Measurements from ENCODE around the gene AP2S1.

Gene AP2S1

DNA sequence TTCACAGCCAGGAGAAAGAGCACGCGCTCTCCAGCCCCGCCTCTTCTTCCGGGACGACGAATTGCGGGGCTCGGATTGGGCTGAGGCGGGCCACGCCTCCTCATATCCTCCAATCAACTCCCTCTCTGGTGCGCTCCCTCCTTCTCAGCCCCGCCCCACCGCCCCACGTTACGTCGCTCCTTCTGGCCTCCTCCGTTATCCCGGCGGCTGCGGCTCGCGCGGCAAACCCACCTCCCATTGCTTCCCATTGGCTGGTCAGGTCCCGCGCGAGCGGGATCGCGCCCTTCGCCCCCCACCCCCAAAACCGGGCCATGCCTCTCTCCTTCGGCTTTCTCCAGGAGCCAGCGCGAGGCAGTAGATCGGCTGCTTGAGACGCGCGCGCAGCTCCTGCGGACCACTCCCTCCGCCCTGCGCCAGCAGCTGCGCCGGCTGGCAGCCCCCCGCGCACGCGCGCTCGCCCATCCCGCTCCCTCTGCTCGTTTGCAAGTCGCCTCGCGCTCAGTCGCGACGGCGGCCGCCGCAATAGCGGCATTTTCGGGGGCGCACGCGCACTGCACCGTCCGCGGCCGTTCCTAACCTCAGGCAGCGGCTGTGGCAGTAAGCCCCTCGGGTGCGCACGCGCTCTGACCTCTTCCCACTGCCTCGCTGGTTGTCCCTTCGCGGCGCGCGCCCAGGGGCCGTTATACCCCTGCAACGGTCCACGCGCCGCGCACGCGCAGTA lies 9.6 kb upstream of the AP2S1 start (continued):
- TF ChIP-seq GLI4 (tag by site-specific recombination; IDR thresholded peaks at IDR 0.05) (peak; percentile 81; the same call in 1 of the 2 replicates), ZNF19 (tag by site-specific recombination; IDR thresholded peaks at IDR 0.05; ENCODE audit: low read depth) (no peak), ZBTB48 (tag by site-specific recombination; IDR thresholded peaks at IDR 0.05) (peak; percentile 91), ZBTB21 (tag by site-specific recombination; IDR thresholded peaks at IDR 0.05) (no peak), ZNF311 (tag by site-specific recombination; IDR thresholded peaks at IDR 0.05; ENCODE audit: borderline replicate concordance) (no peak), ZNF626 (tag by site-specific recombination; IDR thresholded peaks at IDR 0.05) (no peak), HOXA7 (CRISPR knock-in tag; IDR thresholded peaks at IDR 0.05; ENCODE audit: borderline replicate concordance) (no peak), ZBTB20 (tag by site-specific recombination; IDR thresholded peaks at IDR 0.05) (no peak; the same call in 1 of the 2 replicates), ZNF404 (tag by site-specific recombination; IDR thresholded peaks at IDR 0.05) (no peak), ZNF585B (tag by site-specific recombination; IDR thresholded peaks at IDR 0.05) (no peak), ZFP69B (tag by site-specific recombination; IDR thresholded peaks at IDR 0.05) (no peak), ZNF223 (tag by site-specific recombination; IDR thresholded peaks at IDR 0.05) (no peak), ZNF140 (tag by site-specific recombination; IDR thresholded peaks at IDR 0.05) (no peak), KLF1 (tag by site-specific recombination; IDR thresholded peaks at IDR 0.05) (peak; percentile 74), ZNF184 (tag by site-specific recombination; IDR thresholded peaks at IDR 0.05) (no peak), ZNF707 (tag by site-specific recombination; IDR thresholded peaks at IDR 0.05) (no peak), SETDB1 (IDR thresholded peaks at IDR 0.05; ENCODE audit: insufficient read length, low read length) (no peak), BCL11B (tag by site-specific recombination; IDR thresholded peaks at IDR 0.05; ENCODE audit: low read depth) (no peak; the same call in 1 of the 2 replicates), ZNF174 (tag by site-specific recombination; IDR thresholded peaks at IDR 0.05) (no peak), ZNF114 (tag by site-specific recombination; IDR thresholded peaks at IDR 0.05) (no peak), ZNF133 (tag by site-specific recombination; IDR thresholded peaks at IDR 0.05) (0 out of 2 replicates have a peak, but pooled peaks have one; percentile 32), ZNF121 (tag by site-specific recombination; IDR thresholded peaks at IDR 0.05) (peak; percentile 61; the same call in 1 of the 2 replicates), ZFP3 (tag by site-specific recombination; IDR thresholded peaks at IDR 0.05; ENCODE audit: low read depth) (no peak), ZNF202 (tag by site-specific recombination; IDR thresholded peaks at IDR 0.05; ENCODE audit: borderline replicate concordance) (no peak), ZNF37A (tag by site-specific recombination; IDR thresholded peaks at IDR 0.05) (no peak), ZNF791 (tag by site-specific recombination; IDR thresholded peaks at IDR 0.05) (no peak), ZNF837 (tag by site-specific recombination; IDR thresholded peaks at IDR 0.05) (no peak), ZNF544 (tag by site-specific recombination; IDR thresholded peaks at IDR 0.05) (no peak), ZNF555 (tag by site-specific recombination; conservative IDR thresholded peaks at IDR 0.05) (no peak), KLF8 (tag by site-specific recombination; IDR thresholded peaks at IDR 0.05) (peak; percentile 95), HOXC10 (CRISPR knock-in tag; IDR thresholded peaks at IDR 0.05) (no peak), ZNF777 (tag by site-specific recombination; IDR thresholded peaks at IDR 0.05; ENCODE audit: borderline replicate concordance) (peak; percentile 45; the same call in 1 of the 2 replicates), SALL2 (tag by site-specific recombination; IDR thresholded peaks at IDR 0.05; ENCODE audit: borderline replicate concordance) (no peak; the same call in 1 of the 2 replicates), PBX3 (CRISPR knock-in tag; IDR thresholded peaks at IDR 0.05) (0 out of 2 replicates have a peak, but pooled peaks have one; percentile 75)
- TF ChIP-seq, protein P1, sequence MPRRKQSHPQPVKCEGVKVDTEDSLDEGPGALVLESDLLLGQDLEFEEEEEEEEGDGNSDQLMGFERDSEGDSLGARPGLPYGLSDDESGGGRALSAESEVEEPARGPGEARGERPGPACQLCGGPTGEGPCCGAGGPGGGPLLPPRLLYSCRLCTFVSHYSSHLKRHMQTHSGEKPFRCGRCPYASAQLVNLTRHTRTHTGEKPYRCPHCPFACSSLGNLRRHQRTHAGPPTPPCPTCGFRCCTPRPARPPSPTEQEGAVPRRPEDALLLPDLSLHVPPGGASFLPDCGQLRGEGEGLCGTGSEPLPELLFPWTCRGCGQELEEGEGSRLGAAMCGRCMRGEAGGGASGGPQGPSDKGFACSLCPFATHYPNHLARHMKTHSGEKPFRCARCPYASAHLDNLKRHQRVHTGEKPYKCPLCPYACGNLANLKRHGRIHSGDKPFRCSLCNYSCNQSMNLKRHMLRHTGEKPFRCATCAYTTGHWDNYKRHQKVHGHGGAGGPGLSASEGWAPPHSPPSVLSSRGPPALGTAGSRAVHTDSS (tag by site-specific recombination; IDR thresholded peaks at IDR 0.05): no peak
- TF ChIP-seq, protein P2, sequence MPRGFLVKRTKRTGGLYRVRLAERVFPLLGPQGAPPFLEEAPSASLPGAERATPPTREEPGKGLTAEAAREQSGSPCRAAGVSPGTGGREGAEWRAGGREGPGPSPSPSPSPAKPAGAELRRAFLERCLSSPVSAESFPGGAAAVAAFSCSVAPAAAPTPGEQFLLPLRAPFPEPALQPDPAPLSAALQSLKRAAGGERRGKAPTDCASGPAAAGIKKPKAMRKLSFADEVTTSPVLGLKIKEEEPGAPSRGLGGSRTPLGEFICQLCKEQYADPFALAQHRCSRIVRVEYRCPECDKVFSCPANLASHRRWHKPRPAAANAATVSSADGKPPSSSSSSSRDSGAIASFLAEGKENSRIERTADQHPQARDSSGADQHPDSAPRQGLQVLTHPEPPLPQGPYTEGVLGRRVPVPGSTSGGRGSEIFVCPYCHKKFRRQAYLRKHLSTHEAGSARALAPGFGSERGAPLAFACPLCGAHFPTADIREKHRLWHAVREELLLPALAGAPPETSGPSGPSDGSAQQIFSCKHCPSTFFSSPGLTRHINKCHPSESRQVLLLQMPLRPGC (tag by site-specific recombination; IDR thresholded peaks at IDR 0.05): 0 out of 2 replicates have a peak, but pooled peaks have one; percentile 18
- TF ChIP-seq, protein P3, sequence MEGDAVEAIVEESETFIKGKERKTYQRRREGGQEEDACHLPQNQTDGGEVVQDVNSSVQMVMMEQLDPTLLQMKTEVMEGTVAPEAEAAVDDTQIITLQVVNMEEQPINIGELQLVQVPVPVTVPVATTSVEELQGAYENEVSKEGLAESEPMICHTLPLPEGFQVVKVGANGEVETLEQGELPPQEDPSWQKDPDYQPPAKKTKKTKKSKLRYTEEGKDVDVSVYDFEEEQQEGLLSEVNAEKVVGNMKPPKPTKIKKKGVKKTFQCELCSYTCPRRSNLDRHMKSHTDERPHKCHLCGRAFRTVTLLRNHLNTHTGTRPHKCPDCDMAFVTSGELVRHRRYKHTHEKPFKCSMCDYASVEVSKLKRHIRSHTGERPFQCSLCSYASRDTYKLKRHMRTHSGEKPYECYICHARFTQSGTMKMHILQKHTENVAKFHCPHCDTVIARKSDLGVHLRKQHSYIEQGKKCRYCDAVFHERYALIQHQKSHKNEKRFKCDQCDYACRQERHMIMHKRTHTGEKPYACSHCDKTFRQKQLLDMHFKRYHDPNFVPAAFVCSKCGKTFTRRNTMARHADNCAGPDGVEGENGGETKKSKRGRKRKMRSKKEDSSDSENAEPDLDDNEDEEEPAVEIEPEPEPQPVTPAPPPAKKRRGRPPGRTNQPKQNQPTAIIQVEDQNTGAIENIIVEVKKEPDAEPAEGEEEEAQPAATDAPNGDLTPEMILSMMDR (tag by site-specific recombination; IDR thresholded peaks at IDR 0.05): peak; percentile 67; the same call in 1 of the 2 replicates

All from HEK293 (cell line).